HepG2 (cell line): ENCODE measurements around the gene RCN1. TPM values are rescaled to one million over a fixed set of nuclear protein-coding genes. Genes with fewer than 3 reads are reported as not detected.

Experiments
- ATAC-seq: fragments of 200-7000 bp; cut with Tn5 transposase; 3 replicates; pipeline ENCODE4 v1.9.1; 2020; ENCODE audit warnings: mild to moderate bottlenecking, moderate library complexity
- BruUV-seq: library from RNA; stranded (reverse); fragments of 400-500 nt; replicated peaks from 2 replicates; lab custom pipeline; 2021; lab: Mats Ljungman, UMichigan
- CTCF ChIA-PET: fragments of 300-600 bp; formaldehyde crosslinking; extraction: SDS; loops from one replicate; lab custom pipeline; 2021; ENCODE audit warnings: low total read pairs, inconsistent platforms, low intra/inter-chr PET ratio; lab: Yijun Ruan, JAX
- POLR2A ChIA-PET: fragments of 350-600 bp; sonication (Branson Sonifier 250); formaldehyde crosslinking; loops from one replicate; lab custom pipeline; 2020; ENCODE audit warnings: antibody characterized with exemption, inconsistent platforms; lab: Yijun Ruan, JAX
- DNase-seq: peaks from one replicate; pipeline ENCODE4 v3.0.0-alpha.2; 2015; ENCODE audit warnings: low spot score
- FAIRE-seq: peaks from 3 replicates; lab custom pipeline; 2011; peaks lifted over from hg19 to GRCh38; lab: Jason Lieb, UNC
- H2AFZ ChIP-seq: one replicate; pipeline ENCODE4 v1.6.1; 2011; ENCODE audit warnings: low read length, inconsistent platforms
- H3K27ac ChIP-seq: fragments of 300-600 bp; 3 replicates; pipeline ENCODE4 v1.8.0; 2011; ENCODE audit warnings: mixed run types, mild to moderate bottlenecking, mixed read lengths, low read length, inconsistent platforms; ENCODE audit not compliant: insufficient read depth; ENCODE audit errors: extremely low read length
- H3K27me3 ChIP-seq, 2 experiments: fragments of 200-600 bp in 1 of 2; 2 replicates in 1 of 2; 3 replicates in 1 of 2; pipeline versions ENCODE4 v1.6.0 to v1.8.0; 2011; ENCODE audit warnings: low read length in 2 of 2, mild to moderate bottlenecking in 2 of 2, moderate library complexity in 2 of 2, inconsistent platforms in 1 of 2; ENCODE audit not compliant: insufficient read depth in 2 of 2, control insufficient read depth in 1 of 2
- H3K36me3 ChIP-seq, 2 experiments: fragments of 200-600 bp in 1 of 2; replicated peaks in 1 of 2; 2 replicates in 1 of 2; 3 replicates in 1 of 2; pipeline versions ENCODE4 v1.5.1 to v1.8.0; 2011; ENCODE audit warnings: low read length in 2 of 2, inconsistent platforms in 1 of 2; ENCODE audit not compliant: insufficient read depth in 2 of 2, control insufficient read depth in 1 of 2
- H3K4me1 ChIP-seq: 2 replicates; pipeline ENCODE4 v1.5.1; 2012; ENCODE audit warnings: low read length, inconsistent platforms; ENCODE audit not compliant: insufficient read depth
- H3K4me2 ChIP-seq: 2 replicates; pipeline ENCODE4 v1.6.0; 2011; ENCODE audit warnings: low read depth, low read length, inconsistent platforms
- H3K4me3 ChIP-seq, 3 experiments: fragments of 200-600 bp in 1 of 3; sonication (generic), shearing (Covaris generic) in 1 of 3; replicated peaks in 1 of 3; 2 replicates each; pipeline ENCODE4 v1.5.1; 2011 to 2016; ENCODE audit warnings: low read length in 3 of 3, inconsistent platforms in 2 of 3, low read depth in 2 of 3, mild to moderate bottlenecking in 2 of 3, control low read depth in 1 of 3, mixed read lengths in 1 of 3; ENCODE audit not compliant: insufficient read depth in 1 of 3
- H3K79me2 ChIP-seq: one replicate; pipeline ENCODE4 v1.6.1; 2011; ENCODE audit warnings: low read length, inconsistent platforms; ENCODE audit not compliant: insufficient read depth
- H3K9ac ChIP-seq: 2 replicates; pipeline ENCODE4 v1.6.0; 2011; ENCODE audit warnings: mild to moderate bottlenecking, low read depth, low read length, inconsistent platforms; ENCODE audit not compliant: insufficient read depth
- H3K9me3 ChIP-seq: 2 replicates; pipeline ENCODE4 v1.5.1; 2012; ENCODE audit warnings: mild to moderate bottlenecking, low read length
- H4K20me1 ChIP-seq: 2 replicates; pipeline ENCODE4 v1.6.0; 2011; ENCODE audit warnings: inconsistent platforms, mild to moderate bottlenecking, low read length, moderate library complexity; ENCODE audit not compliant: insufficient read depth
- ADNP ChIP-seq: sonication (generic); formaldehyde crosslinking; IDR thresholded peaks from 2 replicates; pipeline ENCODE4 v1.4.0; 2020; ENCODE audit warnings: missing genetic modification reagents
- DPF2 ChIP-seq: sonication (generic); formaldehyde crosslinking; IDR thresholded peaks from 2 replicates; pipeline ENCODE4 v1.4.0; 2020; ENCODE audit warnings: mild to moderate bottlenecking, low read depth, missing genetic modification reagents, borderline replicate concordance
- ELK4 ChIP-seq: sonication (generic); formaldehyde crosslinking; IDR thresholded peaks from 2 replicates; pipeline ENCODE4 v1.9.0; 2021; ENCODE audit warnings: missing genetic modification reagents, borderline replicate concordance
- FOXA1 ChIP-seq, 2 experiments: fragments of 450-650 bp in 1 of 2; sonication (generic) in 1 of 2; formaldehyde crosslinking in 1 of 2; IDR thresholded peaks; 2 replicates each; pipeline versions ENCODE4 v1.4.0 to v1.6.1; 2016 to 2020; ENCODE audit warnings: missing genetic modification reagents in 1 of 2
- GATA4 ChIP-seq: sonication (generic); IDR thresholded peaks from 2 replicates; pipeline ENCODE4 v1.6.1; 2016; ENCODE audit warnings: antibody characterized with exemption, low read depth, borderline replicate concordance
- HOXD1 ChIP-seq: sonication (generic); formaldehyde crosslinking; IDR thresholded peaks from 2 replicates; pipeline ENCODE4 v1.5.0; 2020; ENCODE audit warnings: missing genetic modification reagents
- MAF1 ChIP-seq: sonication (generic); formaldehyde crosslinking; IDR thresholded peaks from 2 replicates; pipeline ENCODE4 v1.5.0; 2020; ENCODE audit warnings: missing genetic modification reagents, borderline replicate concordance
- MEIS1 ChIP-seq: sonication (generic); formaldehyde crosslinking; IDR thresholded peaks from 2 replicates; pipeline ENCODE4 v1.9.0; 2021; ENCODE audit warnings: mild to moderate bottlenecking, missing genetic modification reagents, moderate library complexity, borderline replicate concordance
- MTF2 ChIP-seq: sonication (generic); formaldehyde crosslinking; IDR thresholded peaks from 2 replicates; pipeline ENCODE4 v1.5.0; 2020; ENCODE audit warnings: missing genetic modification reagents, borderline replicate concordance
- NPAS2 ChIP-seq: sonication (generic); formaldehyde crosslinking; IDR thresholded peaks from 2 replicates; pipeline ENCODE4 v1.8.0; 2022; ENCODE audit warnings: mild to moderate bottlenecking, missing genetic modification reagents, borderline replicate concordance
- RFX1 ChIP-seq: fragments of 450-650 bp; IDR thresholded peaks from 2 replicates; pipeline ENCODE4 v1.6.1; 2017
- SRSF4 ChIP-seq: fragments of 200-400 bp; formaldehyde crosslinking; IDR thresholded peaks from one replicate; pipeline ENCODE4 v1.6.1; 2018; ENCODE audit warnings: mild to moderate bottlenecking, low read depth, low read length, moderate library complexity; ENCODE audit not compliant: poor library complexity, severe bottlenecking
- U2AF2 ChIP-seq: fragments of 200-400 bp; formaldehyde crosslinking; IDR thresholded peaks from 2 replicates; pipeline ENCODE4 v1.6.1; 2017; ENCODE audit warnings: low read depth, mild to moderate bottlenecking, low read length
- ZFAT ChIP-seq: sonication (generic); formaldehyde crosslinking; conservative IDR thresholded peaks from 2 replicates; pipeline ENCODE4 v1.8.1; 2023; ENCODE audit warnings: missing genetic modification reagents, inconsistent platforms
- ZNF138 ChIP-seq: sonication (generic); formaldehyde crosslinking; IDR thresholded peaks from 2 replicates; pipeline ENCODE4 v1.5.0; 2020; ENCODE audit warnings: mild to moderate bottlenecking, low read depth, missing genetic modification reagents
- ZNF576 ChIP-seq: sonication (generic); formaldehyde crosslinking; IDR thresholded peaks from 2 replicates; pipeline ENCODE4 v1.4.0; 2020; ENCODE audit warnings: mild to moderate bottlenecking, missing genetic modification reagents
- WGBS: methylation state at CpG from one replicate; pipeline ENCODE4 v1.1.6; 2017; ENCODE audit warnings: low lambda C conversion rate; 5-methylcytosine and 5-hydroxymethylcytosine counted together
- in situ Hi-C: cut with HindIII; loops from 2 replicates; pipeline ENCODE4 v1.10.0; 2017; ENCODE audit warnings: low pct_unique_long_range_greater_than_20kb; ENCODE audit not compliant: extremely low pct_ligation_motif_present
- intact Hi-C: fragments of 100-400 bp; cut with micrococcal nuclease; formaldehyde crosslinking; loops from one replicate; pipeline ENCODE4 v1.10.0; 2022; ENCODE audit not compliant: unreplicated experiment
- polyA plus RNA-seq, 8 experiments: library from polyadenylated mRNA; depleted of rRNA in 3 of 8; stranded (reverse) in 7 of 8; unstranded in 1 of 8; fragments of >200 nt; fragmentation: Illumina TruSeq in 4 of 8; extraction: Trizol in 4 of 8; gene quantifications; 2 replicates each; pipeline versions ENCODE4 v1.2.1 to v1.2.3, GENCODE V29; 2011 to 2016; ENCODE audit warnings: low read depth in 4 of 8, missing spikeins in 1 of 8, mixed read lengths in 1 of 8; ENCODE audit not compliant: insufficient read depth in 1 of 8
- total RNA-seq, 5 experiments: library from RNA; depleted of rRNA; stranded (reverse); fragments of >200 nt; fragmentation: Illumina TruSeq; extraction: Trizol; gene quantifications; 2 replicates each; pipeline ENCODE4 v1.2.3, GENCODE V29; 2016; ENCODE audit warnings: low read depth in 1 of 5

RCN1 gene
- total and polyA plus RNA-seq, 2 of the 13 experiments (the other 11 are each of a cell fraction or from before 2014, with no cell fraction given), result 22.0 to 28.5 TPM

GRCh38 chr11:32131321-32131720, 40.4 kb downstream of the RCN1 start:
- Histone ChIP-seq H3K9ac (no peak overlapping the region), H3K36me3 (no peaks in the 10 kb centered on the region), H3K9me3 (no peaks in the 10 kb centered on the region), H3K4me2 (no peak overlapping the region), H3K4me1 (no peaks in the 10 kb centered on the region), H3K79me2 (no peaks in the 10 kb centered on the region), H2AFZ (no peak overlapping the region), H3K27ac (no peak overlapping the region), H3K27me3 (no peaks in the 10 kb centered on the region), H3K4me3 (no peak overlapping the region), H4K20me1 (no peaks in the 10 kb centered on the region)
- no TSS peak for BruUV-seq
- FAIRE-seq (no peak), DNase-seq (no peak), ATAC-seq (no peak)
- WGBS, result 16% methylated on average over 3 of the region's 3 CpGs
- CTCF ChIA-PET, result no interaction called here
- in situ Hi-C loops (no loop called here), intact Hi-C loops (no loop called here)
- POLR2A ChIA-PET, result no interaction called here
- TF ChIP-seq ZFAT (no peak), GATA4 (no peak), U2AF2 (no peak), ZNF138 (no peak), MAF1 (CRISPR knock-in tag) (no peak), NPAS2 (no peak), ADNP (CRISPR knock-in tag) (no peak), SRSF4 (no peak), FOXA1 (IDR thresholded peaks at IDR 0.05) (no peak), FOXA1 (CRISPR knock-in tag; IDR thresholded peaks at IDR 0.05) (no peak), MEIS1 (CRISPR knock-in tag) (no peak), MTF2 (CRISPR knock-in tag) (no peak), DPF2 (CRISPR knock-in tag) (no peak), ZNF576 (CRISPR knock-in tag) (no peak), RFX1 (no peak), ELK4 (CRISPR knock-in tag) (no peak), HOXD1 (CRISPR knock-in tag) (no peak)
